HG03095 (cell line): ENCODE measurements around the gene SVIL.
"Not testable (repeated sequence)": the region's sequence is repeated elsewhere in the genome, so short reads cannot be mapped to it uniquely, and the experiment has no call there.

ENCODE experiments used
- ATAC-seq: cut with Tn5 transposase; IDR thresholded peaks from one replicate; pipeline ENCODE4 v1.9.1; 2021; ENCODE audit warnings: moderate library complexity; ENCODE audit not compliant: unreplicated experiment

The SVIL gene

DNA sequence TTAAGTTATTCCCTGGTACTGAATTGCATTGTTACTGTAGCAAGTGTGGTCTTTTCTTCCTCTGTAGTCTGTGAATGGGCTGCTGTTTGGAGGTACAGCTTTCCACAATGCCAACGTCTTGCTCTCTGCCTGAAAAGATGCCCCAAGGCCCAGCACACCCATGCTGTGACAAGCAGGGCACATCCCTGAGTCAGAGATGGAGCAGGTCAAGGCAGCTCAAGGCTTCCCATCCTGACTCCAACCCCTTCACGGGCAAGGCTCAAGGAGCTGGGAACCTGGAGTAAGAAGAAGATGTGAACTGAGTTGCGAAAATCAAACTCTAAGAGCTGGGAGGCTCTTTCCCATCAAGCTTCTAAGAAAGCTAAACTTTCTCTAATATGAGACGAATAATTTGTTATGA, 27.2 kb downstream of the SVIL start:
- ATAC-seq, result no peak

GRCh38 chr10:29606693-29607092, 28.1 kb downstream of the SVIL start:
- ATAC-seq, result not testable (repeated sequence)

- ATAC-seq, result no peak
Observed at GRCh38 chr10:29604291-29604825, 30.4 kb downstream of the SVIL start.

- no peak for ATAC-seq
Observed at GRCh38 chr10:29603223-29603896, 31.4 kb downstream of the SVIL start.

GRCh38 chr10:29600821-29601220, 34.0 kb downstream of the SVIL start:
- ATAC-seq, result no peak

DNA sequence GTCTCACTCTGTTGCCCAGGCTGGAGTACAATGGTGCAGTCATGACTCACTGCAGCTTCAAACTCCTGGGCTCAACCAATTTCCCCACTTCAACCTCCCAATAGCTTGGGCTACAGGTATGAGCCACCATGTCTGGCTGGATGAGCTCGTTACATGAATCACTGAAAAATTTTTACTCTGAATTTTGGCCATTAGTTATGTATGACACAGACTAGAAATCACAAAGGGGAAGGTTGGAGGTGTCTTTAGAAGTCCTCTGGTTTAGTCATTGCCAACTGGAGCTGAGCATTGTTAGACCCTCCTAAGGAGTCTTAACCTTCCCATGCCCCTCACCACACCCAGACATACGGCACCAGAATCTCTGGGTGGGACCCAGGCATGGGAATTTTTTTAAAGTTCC, 34.7 kb downstream of the SVIL start:
- ATAC-seq, result no peak

DNA sequence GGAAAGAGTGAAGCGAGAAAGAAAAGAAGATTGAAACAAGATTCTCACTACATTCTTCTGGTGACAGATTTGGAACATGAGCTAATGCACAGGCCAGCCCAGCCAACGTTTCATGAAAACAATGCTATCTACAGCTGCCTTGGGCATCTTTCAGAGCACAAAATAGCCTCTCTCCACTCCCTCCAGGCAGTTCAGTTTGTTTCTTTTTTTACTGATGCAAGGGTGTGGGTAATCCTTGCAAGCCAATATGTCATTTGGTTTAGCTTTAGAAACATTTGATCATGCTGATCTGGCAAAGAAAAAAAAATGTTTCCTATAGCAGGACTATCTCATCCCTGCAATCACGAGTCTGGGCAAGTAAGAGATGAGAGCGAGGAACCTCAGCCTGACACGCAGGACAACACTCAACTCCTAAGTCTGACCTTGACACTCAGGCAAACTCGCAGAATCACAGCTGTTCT, 35.9 kb downstream of the SVIL start:
- ATAC-seq, result no peak

GRCh38 chr10:29596826-29597225, 37.9 kb downstream of the SVIL start:
- ATAC-seq, result no peak

GRCh38 chr10:29596356-29596755, 38.4 kb downstream of the SVIL start:
- no peak for ATAC-seq

GRCh38 chr10:29595636-29596225, 39.0 kb downstream of the SVIL start:
- no peak for ATAC-seq

- no peak for ATAC-seq
Observed at GRCh38 chr10:29595146-29595545, 39.6 kb downstream of the SVIL start.

DNA sequence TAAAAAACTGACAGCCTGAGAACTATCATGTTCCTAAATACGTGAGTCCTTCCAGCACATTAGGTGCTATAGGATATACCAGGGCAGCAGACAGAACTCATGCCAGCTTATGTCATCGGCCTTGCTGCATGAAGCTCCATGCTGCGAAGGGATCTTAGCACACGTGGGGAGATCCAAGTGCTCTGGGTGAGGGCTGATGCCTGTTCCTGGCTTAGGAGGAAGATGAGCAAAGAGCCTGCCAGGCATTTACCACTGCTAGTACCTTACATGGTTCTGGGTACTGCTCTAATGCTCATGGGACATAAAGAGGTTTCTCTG, 43.2 kb downstream of the SVIL start:
- ATAC-seq, result no peak

DNA sequence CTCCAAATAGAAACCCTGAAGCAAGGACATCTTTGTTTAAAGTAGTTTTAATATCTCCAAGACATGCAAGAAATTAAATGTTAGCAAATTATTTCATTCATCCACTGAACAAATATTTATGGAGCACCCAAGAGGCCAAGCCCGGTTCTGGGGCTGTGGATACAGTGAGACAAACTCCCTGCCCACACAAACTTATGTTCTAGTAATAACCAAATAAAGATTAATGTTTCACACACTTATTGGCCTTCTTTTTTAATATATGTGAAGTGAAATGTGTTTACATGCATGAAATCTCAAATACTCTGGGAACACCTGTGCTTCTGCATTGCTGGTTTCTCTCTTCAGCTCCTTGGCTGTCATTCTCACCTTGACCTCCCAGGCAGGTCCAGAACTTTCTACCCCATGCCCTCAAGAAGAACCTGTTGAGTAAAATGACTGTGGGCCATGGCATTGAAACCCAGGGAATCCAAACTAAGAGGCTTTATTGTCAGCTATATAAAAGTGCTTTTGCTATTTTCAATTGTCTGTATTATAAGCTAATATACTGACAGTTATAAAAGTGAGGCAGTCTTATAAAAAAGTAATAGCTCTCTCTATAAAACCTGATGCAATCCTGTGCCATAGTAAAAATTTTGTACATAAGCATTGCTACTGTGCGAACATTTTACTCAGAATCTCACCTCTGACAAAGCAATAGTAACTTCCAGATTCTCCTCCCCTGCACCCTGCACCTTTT, 43.7 kb downstream of the SVIL start:
- no peak for ATAC-seq

- no peak for ATAC-seq
Observed at GRCh38 chr10:29588629-29589421, 45.9 kb downstream of the SVIL start.

GRCh38 chr10:29587750-29588628, 46.8 kb downstream of the SVIL start:
- not testable (repeated sequence) for ATAC-seq

- not testable (repeated sequence) for ATAC-seq
Observed at GRCh38 chr10:29587102-29587749, 47.5 kb downstream of the SVIL start.

DNA sequence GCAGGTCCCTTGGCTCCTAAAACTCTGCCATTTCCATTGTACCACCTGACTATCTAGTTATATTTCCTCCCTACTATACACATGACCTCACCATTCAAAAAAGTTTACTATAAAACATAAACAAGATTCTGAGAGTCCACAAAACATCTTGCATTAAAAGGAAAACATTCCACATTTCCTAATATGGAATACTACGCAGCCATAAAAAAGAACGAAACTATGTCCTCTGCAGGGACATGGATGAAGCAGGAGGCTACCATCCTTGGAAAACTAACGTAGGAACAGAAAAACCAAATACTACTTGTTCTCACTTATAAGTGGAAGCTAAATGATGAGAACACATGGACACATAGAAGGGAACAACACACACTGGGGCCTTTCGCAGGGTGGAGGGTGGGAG, 48.3 kb downstream of the SVIL start:
- ATAC-seq, result no peak

DNA sequence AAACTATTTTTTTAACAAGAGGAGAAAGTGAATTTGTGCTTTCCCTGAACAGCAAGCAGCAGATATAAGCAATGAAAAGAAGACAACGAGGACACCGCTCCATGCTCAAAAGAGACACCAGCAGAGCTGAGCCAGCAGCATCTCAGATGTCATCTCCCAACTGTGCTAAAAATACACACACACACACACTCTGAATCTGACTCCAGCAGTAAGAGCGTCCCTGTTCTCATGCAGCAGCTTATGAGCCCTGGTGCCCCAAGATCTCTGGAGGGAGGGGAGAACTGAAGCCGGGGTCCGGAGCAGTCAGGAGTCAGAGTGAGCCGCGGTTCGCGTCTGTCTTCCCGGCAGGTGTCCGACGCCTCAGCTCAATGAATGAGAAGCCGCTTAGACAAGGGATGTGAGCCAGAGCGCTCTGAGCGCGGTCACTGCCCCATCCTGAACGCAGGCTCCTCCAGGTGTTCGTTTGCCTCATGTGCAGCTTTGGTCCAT, 49.2 kb downstream of the SVIL start:
- ATAC-seq, result no peak

DNA sequence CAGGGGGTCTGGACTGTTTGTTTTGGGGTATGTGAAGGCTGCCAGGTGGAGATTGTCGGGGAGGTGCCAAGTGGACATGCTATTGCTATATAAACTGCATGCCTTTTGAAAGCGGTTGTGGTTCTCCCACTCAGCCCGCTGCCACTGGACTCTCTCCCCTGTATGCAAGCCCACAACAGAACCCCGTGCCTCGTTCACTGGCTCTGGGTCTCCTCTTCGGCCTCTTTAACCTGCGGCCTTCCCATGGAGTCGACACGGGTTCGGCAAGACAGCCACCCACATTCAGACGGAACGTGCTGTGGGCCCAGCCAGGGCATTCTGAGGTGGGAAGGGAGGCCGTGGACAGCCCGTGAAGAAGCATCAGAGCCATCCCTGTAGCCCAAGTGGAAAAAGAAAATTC, 50.3 kb downstream of the SVIL start:
- no peak for ATAC-seq

DNA sequence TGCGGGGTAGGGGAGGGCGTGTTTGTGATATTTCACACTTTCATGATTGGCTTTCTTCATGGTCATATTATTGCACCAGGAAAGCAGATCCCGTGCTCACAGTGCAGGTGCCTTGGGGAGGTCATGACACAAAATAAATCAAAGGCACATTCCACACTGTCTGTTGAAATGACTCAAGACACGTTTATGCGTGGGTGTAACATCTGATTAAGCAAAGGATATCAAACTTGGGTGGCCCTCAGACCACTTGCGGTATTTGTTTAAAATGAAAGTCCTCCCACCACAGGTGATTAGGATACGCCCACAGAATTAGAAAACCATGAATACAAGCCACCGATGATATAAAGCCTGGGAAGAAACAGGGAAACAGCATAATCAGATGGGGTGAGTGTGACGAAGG, 51.1 kb downstream of the SVIL start:
- ATAC-seq, result no peak
